A549 (cell line): Measurements from ENCODE around the gene B9D2.
"Not testable (repeated sequence)": the region's sequence is repeated elsewhere in the genome, so short reads cannot be mapped to it uniquely, and the experiment has no call there.

Experiments
- MAFK ChIP-seq: fragments of 450-650 bp; IDR thresholded peaks from 2 replicates; pipeline ENCODE4 v1.6.1; 2014; ENCODE audit not compliant: partially characterized antibody
- MYC ChIP-seq: IDR thresholded peaks from 2 replicates; pipeline ENCODE4 v1.6.1; 2012; ENCODE audit warnings: mild to moderate bottlenecking, inconsistent platforms, low read length, improper control_type of control experiment, borderline replicate concordance
- NPAS2 ChIP-seq: fragments of 250-450 bp; sonication (Bioruptor Pico); IDR thresholded peaks from 2 replicates; pipeline ENCODE4 v1.8.0; 2022; ENCODE audit warnings: mild to moderate bottlenecking, moderate library complexity, borderline replicate concordance
- RCOR1 ChIP-seq: fragments of 150-350 bp; IDR thresholded peaks from 2 replicates; pipeline ENCODE4 v1.6.1; 2014; ENCODE audit warnings: antibody characterized with exemption, low read length, low read depth
- RNF2 ChIP-seq: fragments of 200-600 bp; sonication (generic); IDR thresholded peaks from 2 replicates; pipeline ENCODE4 v1.6.1; 2016; ENCODE audit warnings: low read depth, mild to moderate bottlenecking, antibody characterized with exemption, moderate library complexity, borderline replicate concordance

GRCh38 chr19:41371119-41371518 is 7.2 kb upstream of the B9D2 start:
- TF ChIP-seq MAFK; RNF2; MYC; NPAS2 (CRISPR knock-in tag); RCOR1: not testable (repeated sequence)
